ENCODE measurements around the gene NHSL1. TPM values are rescaled to one million over a fixed set of nuclear protein-coding genes. Genes with fewer than 3 reads are reported as not detected.
A peak's percentile ranks its signal among the peaks of the same experiment; 100 is the strongest.

The NHSL1 gene, protein sequence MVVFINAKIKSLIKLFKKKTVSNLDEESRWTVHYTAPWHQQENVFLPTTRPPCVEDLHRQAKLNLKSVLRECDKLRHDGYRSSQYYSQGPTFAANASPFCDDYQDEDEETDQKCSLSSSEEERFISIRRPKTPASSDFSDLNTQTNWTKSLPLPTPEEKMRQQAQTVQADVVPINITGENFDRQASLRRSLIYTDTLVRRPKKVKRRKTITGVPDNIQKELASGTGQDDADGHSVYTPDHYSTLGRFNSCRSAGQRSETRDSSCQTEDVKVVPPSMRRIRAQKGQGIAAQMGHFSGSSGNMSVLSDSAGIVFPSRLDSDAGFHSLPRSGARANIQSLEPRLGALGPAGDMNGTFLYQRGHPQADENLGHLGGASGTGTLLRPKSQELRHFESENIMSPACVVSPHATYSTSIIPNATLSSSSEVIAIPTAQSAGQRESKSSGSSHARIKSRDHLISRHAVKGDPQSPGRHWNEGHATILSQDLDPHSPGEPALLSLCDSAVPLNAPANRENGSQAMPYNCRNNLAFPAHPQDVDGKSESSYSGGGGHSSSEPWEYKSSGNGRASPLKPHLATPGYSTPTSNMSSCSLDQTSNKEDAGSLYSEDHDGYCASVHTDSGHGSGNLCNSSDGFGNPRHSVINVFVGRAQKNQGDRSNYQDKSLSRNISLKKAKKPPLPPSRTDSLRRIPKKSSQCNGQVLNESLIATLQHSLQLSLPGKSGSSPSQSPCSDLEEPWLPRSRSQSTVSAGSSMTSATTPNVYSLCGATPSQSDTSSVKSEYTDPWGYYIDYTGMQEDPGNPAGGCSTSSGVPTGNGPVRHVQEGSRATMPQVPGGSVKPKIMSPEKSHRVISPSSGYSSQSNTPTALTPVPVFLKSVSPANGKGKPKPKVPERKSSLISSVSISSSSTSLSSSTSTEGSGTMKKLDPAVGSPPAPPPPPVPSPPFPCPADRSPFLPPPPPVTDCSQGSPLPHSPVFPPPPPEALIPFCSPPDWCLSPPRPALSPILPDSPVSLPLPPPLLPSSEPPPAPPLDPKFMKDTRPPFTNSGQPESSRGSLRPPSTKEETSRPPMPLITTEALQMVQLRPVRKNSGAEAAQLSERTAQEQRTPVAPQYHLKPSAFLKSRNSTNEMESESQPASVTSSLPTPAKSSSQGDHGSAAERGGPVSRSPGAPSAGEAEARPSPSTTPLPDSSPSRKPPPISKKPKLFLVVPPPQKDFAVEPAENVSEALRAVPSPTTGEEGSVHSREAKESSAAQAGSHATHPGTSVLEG (N-terminal part only)
- total RNA-seq, result 10 to 100 TPM; 15.4 to 17.4 (median 16.5) TPM

DNA sequence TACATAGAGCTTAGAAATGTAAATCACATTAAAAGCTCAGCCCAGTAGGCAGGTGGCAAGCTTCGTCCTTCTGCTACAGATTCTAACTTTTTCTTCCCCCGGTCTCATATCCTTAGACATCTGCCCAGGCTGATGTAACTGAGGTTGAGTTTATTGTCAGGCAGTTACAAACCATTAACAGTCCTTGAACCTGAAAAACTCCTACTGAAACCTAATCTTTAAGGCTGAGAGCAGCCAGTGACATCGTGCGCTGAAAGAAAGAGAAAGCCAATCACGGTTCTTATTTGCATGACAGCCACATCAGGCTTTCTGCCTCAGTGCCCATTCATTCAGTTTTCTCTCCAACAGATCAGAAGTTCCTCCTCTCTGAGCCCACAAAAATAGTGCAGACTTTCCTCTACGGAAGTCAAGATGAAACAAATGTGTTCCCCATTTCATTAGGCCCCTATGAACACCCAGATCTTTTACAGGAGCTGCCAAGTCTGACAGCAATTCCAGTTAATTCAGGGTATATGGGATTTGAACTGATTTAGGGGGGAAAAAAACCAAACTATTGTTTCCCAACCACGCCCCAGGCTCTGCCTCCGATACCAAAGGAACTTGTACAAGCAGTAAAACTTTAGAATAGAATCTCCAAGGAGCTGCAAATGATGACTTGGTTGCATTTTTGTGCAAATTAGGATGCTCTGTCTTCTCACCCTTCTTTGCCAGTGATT is at the start of gene NHSL1:
Gene NHSL1 (minus strand): TSS at position 192 of the 716 bp plus-strand sequence. CDS start 204 bp downstream, outside the sequence.
- no peaks in the 10 kb centered on the region for H3K9me3 ChIP-seq
- no peak for DNase-seq (ENCODE audit: low spot score in 2 of 2)
- no peaks in the 10 kb centered on the region for H3K27me3 ChIP-seq
- TF ChIP-seq POLR2A (IDR thresholded peaks at IDR 0.05) (no peak), POLR2AphosphoS5 (IDR thresholded peaks at IDR 0.05) (no peak)
- TF ChIP-seq, protein P1, sequence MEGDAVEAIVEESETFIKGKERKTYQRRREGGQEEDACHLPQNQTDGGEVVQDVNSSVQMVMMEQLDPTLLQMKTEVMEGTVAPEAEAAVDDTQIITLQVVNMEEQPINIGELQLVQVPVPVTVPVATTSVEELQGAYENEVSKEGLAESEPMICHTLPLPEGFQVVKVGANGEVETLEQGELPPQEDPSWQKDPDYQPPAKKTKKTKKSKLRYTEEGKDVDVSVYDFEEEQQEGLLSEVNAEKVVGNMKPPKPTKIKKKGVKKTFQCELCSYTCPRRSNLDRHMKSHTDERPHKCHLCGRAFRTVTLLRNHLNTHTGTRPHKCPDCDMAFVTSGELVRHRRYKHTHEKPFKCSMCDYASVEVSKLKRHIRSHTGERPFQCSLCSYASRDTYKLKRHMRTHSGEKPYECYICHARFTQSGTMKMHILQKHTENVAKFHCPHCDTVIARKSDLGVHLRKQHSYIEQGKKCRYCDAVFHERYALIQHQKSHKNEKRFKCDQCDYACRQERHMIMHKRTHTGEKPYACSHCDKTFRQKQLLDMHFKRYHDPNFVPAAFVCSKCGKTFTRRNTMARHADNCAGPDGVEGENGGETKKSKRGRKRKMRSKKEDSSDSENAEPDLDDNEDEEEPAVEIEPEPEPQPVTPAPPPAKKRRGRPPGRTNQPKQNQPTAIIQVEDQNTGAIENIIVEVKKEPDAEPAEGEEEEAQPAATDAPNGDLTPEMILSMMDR (IDR thresholded peaks at IDR 0.05), result no peak
- H3K4me1 ChIP-seq, result no peaks in the 10 kb centered on the region
- no peaks in the 10 kb centered on the region for H3K36me3 ChIP-seq
- peak within 1 kb of the TSS in 1 of 2 donors; percentile 27 for H3K27ac ChIP-seq
- no peak within 1 kb of the TSS for H3K4me3 ChIP-seq
- intact Hi-C loops (cut with DNase I; ENCODE audit: low total_unique reads), result no loop called here

DNA sequence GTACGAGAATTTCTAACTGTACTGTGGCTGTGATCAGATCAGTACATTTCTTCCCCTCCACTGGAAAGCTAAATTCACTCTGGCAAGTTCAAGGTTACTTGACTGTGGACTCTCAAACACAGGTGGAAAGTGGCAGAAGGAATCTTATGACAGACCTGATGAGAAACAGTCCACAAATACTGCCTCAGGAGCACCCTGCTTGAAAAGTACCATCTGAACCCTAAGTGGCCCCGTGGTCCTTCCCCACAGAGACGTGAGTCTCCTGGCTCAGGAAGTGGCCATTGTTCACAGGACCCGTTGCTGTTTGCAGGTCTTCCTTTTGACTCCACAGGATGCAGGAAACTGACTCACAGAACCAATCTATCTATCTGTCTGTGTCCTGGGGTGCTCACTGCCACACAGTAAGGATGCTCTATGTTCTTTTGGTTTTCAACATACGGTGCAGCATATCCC is 47.5 kb upstream of the NHSL1 start:
- DNase-seq (ENCODE audit: low spot score in 2 of 2), result no peak
- Histone ChIP-seq H3K4me1 (no peaks in the 10 kb centered on the region), H3K36me3 (no peaks in the 10 kb centered on the region), H3K27ac (no peak overlapping the region), H3K9me3 (no peaks in the 10 kb centered on the region), H3K4me3 (no peak overlapping the region), H3K27me3 (no peaks in the 10 kb centered on the region)
- TF ChIP-seq, protein P1 (IDR thresholded peaks at IDR 0.05), result no peak
- TF ChIP-seq POLR2AphosphoS5 (IDR thresholded peaks at IDR 0.05) (no peak), POLR2A (IDR thresholded peaks at IDR 0.05) (no peak)
- intact Hi-C loops (cut with DNase I; ENCODE audit: low total_unique reads), result no loop called here

DNA sequence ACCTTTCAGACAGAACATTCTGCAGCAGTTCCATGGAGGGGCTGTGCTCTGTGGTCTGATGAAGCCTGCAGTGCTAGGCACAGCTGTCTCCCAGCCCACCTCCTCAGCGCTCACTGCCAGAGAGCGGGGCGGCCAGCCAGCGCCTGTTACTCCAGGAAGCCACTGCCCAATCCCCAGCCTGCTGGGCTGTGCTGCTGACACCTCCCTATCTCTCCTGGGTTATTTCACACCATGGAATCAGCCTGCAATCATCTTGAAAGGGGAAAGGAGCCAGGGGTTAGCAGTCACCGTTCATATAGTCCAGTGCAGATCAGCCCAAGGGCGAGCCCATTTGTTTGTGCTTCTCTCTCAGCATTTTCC is 46.3 kb upstream of the NHSL1 start:
- Histone ChIP-seq H3K27ac (peak overlapping the region; percentile 27 to 65), H3K4me1 (no peaks in the 10 kb centered on the region), H3K9me3 (no peaks in the 10 kb centered on the region), H3K4me3 (peak overlapping the region; percentile 34 to 58 (median 38)), H3K27me3 (no peaks in the 10 kb centered on the region), H3K36me3 (no peaks in the 10 kb centered on the region)
- TF ChIP-seq POLR2AphosphoS5 (IDR thresholded peaks at IDR 0.05) (no peak), POLR2A (IDR thresholded peaks at IDR 0.05) (no peak)
- intact Hi-C loops (cut with DNase I; ENCODE audit: low total_unique reads), result no loop called here
- no peak for DNase-seq (ENCODE audit: low spot score in 2 of 2)

DNA sequence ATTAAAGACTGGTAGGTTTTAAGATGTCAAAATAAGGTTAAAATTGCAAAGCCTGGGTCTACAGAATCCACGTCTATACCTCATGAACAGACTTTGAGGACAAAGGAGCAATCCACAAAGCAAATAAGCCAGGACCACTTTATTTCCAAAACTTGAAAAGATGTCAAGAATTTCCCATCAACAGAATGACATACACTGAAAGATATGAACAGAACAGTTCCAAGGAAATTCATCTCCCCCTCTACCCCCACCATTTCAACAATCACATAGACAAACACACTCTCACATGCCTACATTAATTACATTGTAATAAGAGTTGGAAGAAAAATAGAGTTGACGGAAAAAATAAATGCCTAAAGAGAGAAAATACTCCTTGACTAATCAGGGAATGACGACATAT is 45.2 kb upstream of the NHSL1 start:
- intact Hi-C loops (cut with DNase I; ENCODE audit: low total_unique reads), result no loop called here

More for the DNA sequence above, 45.2 kb upstream of the NHSL1 start:
- Histone ChIP-seq H3K27ac (no peak overlapping the region), H3K4me1 (no peaks in the 10 kb centered on the region), H3K4me3 (peak overlapping the region in 2 of 3 donors; percentile 34 to 38), H3K36me3 (no peaks in the 10 kb centered on the region), H3K27me3 (no peaks in the 10 kb centered on the region), H3K9me3 (no peaks in the 10 kb centered on the region)
- no peak for DNase-seq (ENCODE audit: low spot score in 2 of 2)
- TF ChIP-seq, protein P1 (IDR thresholded peaks at IDR 0.05), result no peak
- TF ChIP-seq POLR2A (IDR thresholded peaks at IDR 0.05) (no peak), POLR2AphosphoS5 (IDR thresholded peaks at IDR 0.05) (no peak)

All from breast epithelium (tissue), 4 donors.